Activated B cell treated with CpG ODN at 0.5 μM for 24 hours (primary cell): ENCODE data around the gene TMPRSS13. TPM values are rescaled to one million over a fixed set of nuclear protein-coding genes. Genes with fewer than 3 reads are reported as not detected.

Experiments
- ATAC-seq: fragments of 200-7000 bp; cut with Tn5 transposase; one replicate; pipeline ENCODE4 v1.10.0; 2021; ENCODE audit warnings: low read depth, mild to moderate bottlenecking, moderate library complexity
- CTCF ChIA-PET: fragments of 350-600 bp; sonication (Branson Sonifier 250); formaldehyde crosslinking; loops from one replicate; lab custom pipeline; 2021; ENCODE audit warnings: antibody characterized with exemption; lab: Charles Lee
- POLR2A ChIA-PET: fragments of 350-600 bp; sonication (Branson Sonifier 250); formaldehyde crosslinking; loops from one replicate; lab custom pipeline; 2021; ENCODE audit warnings: antibody characterized with exemption; lab: Charles Lee
- DNase-seq: peaks from one replicate; pipeline ENCODE4 v3.0.0; 2022
- H3K27ac Mint-ChIP-seq: one replicate; pipeline ENCODE4 v1.8.0; 2020; ENCODE audit warnings: mixed read lengths
- H3K27me3 Mint-ChIP-seq: one replicate; pipeline ENCODE4 v1.8.0; 2021; ENCODE audit warnings: mixed read lengths
- H3K36me3 Mint-ChIP-seq: one replicate; pipeline ENCODE4 v1.8.0; 2021; ENCODE audit warnings: low read depth, mixed read lengths
- H3K4me1 Mint-ChIP-seq: one replicate; pipeline ENCODE4 v1.8.0; 2021; ENCODE audit warnings: mixed read lengths
- H3K4me3 Mint-ChIP-seq: one replicate; pipeline ENCODE4 v1.8.0; 2020; ENCODE audit warnings: mild to moderate bottlenecking, mixed read lengths
- H3K9me3 Mint-ChIP-seq: one replicate; pipeline ENCODE4 v1.8.0; 2020; ENCODE audit warnings: mixed read lengths
- CTCF ChIP-seq: fragments of 200-600 bp; IDR thresholded peaks from one replicate; pipeline ENCODE4 v1.8.0; 2022; ENCODE audit warnings: antibody characterized with exemption, mild to moderate bottlenecking
- intact Hi-C: fragments of 100-400 bp; cut with micrococcal nuclease; formaldehyde crosslinking; loops from one replicate; pipeline ENCODE4 v1.15.1; 2024
- total RNA-seq: library from RNA; stranded (reverse); gene quantifications from 2 replicates; pipeline ENCODE4 v1.2.3, GENCODE V29; 2022

TMPRSS13 gene
- total RNA-seq, 1 donor from 2014 or later = 3.7 TPM

- TF ChIP-seq CTCF = no peak
- POLR2A ChIA-PET = no interaction called here
- DNase-seq (no peak), ATAC-seq (no peak)
- no peaks in the 10 kb centered on the region for H3K9me3 Mint-ChIP-seq
- intact Hi-C loops = no loop called here
- CTCF ChIA-PET = no interaction called here
- no peak overlapping the region for H3K27ac Mint-ChIP-seq
- peaks cover 23% of the 10 kb centered on the region for H3K4me1 Mint-ChIP-seq
- H3K27me3 Mint-ChIP-seq = peaks cover 50% of the 10 kb centered on the region
- H3K36me3 Mint-ChIP-seq = no peaks in the 10 kb centered on the region
- no peak overlapping the region for H3K4me3 Mint-ChIP-seq
These were observed 56.7 kb downstream of the TMPRSS13 start for GRCh38 chr11:117872420-117872961.

GRCh38 chr11:117871784-117872183 lies 57.4 kb downstream of the TMPRSS13 start:
- ChIA-PET POLR2A (no interaction called here), CTCF (interaction anchor here (1.9 kb wide), 1 partner anchor 75 kb away, joined by 5 read pairs; no protein-coding TSS in a partner anchor)
- no peak for TF ChIP-seq CTCF
- Mint-ChIP-seq H3K4me3 (no peak overlapping the region), H3K36me3 (no peaks in the 10 kb centered on the region), H3K27ac (no peak overlapping the region), H3K9me3 (no peaks in the 10 kb centered on the region), H3K27me3 (peaks cover 46% of the 10 kb centered on the region), H3K4me1 (peaks cover 21% of the 10 kb centered on the region)
- intact Hi-C loops = no loop called here
- DNase-seq = no peak
- no peak for ATAC-seq

- intact Hi-C loops = no loop called here
- Mint-ChIP-seq H3K36me3 (no peaks in the 10 kb centered on the region), H3K27me3 (peaks cover 42% of the 10 kb centered on the region), H3K4me1 (peaks cover 17% of the 10 kb centered on the region), H3K9me3 (no peaks in the 10 kb centered on the region), H3K27ac (no peak overlapping the region), H3K4me3 (no peak overlapping the region)
- TF ChIP-seq CTCF = no peak
- DNase-seq (no peak), ATAC-seq (no peak)
- CTCF ChIA-PET = interaction anchor here (1.9 kb wide), 1 partner anchor 75 kb away, joined by 5 read pairs; no protein-coding TSS in a partner anchor
- POLR2A ChIA-PET = no interaction called here
These were observed 58.0 kb downstream of the TMPRSS13 start for GRCh38 chr11:117871160-117871559.

GRCh38 chr11:117870103-117870952 lies 58.9 kb downstream of the TMPRSS13 start:
- intact Hi-C loops = no loop called here
- DNase-seq (no peak), ATAC-seq (no peak)
- no peak for TF ChIP-seq CTCF
- ChIA-PET CTCF (interaction anchor here (1.9 kb wide), 1 partner anchor 76 kb away, joined by 5 read pairs; no protein-coding TSS in a partner anchor), POLR2A (no interaction called here)
- Mint-ChIP-seq H3K4me1 (peaks cover 11% of the 10 kb centered on the region), H3K4me3 (no peak overlapping the region), H3K9me3 (no peaks in the 10 kb centered on the region), H3K36me3 (no peaks in the 10 kb centered on the region), H3K27ac (no peak overlapping the region), H3K27me3 (peaks cover 41% of the 10 kb centered on the region)

GRCh38 chr11:117869604-117870003 lies 59.6 kb downstream of the TMPRSS13 start:
- no peak for ATAC-seq
- H3K4me3 Mint-ChIP-seq = no peak overlapping the region
- intact Hi-C loops = no loop called here
- peaks cover 7% of the 10 kb centered on the region for H3K4me1 Mint-ChIP-seq
- ChIA-PET CTCF (no interaction called here), POLR2A (no interaction called here)
- H3K27me3 Mint-ChIP-seq = peaks cover 40% of the 10 kb centered on the region
- DNase-seq = no peak
- H3K27ac Mint-ChIP-seq = no peak overlapping the region
- no peak for TF ChIP-seq CTCF
- no peaks in the 10 kb centered on the region for H3K9me3 Mint-ChIP-seq
- no peaks in the 10 kb centered on the region for H3K36me3 Mint-ChIP-seq
